Loucy (cell line): ENCODE data around the gene FAM117A.

Experiments
- H2AFZ ChIP-seq: fragments of 200-600 bp; sonication (generic); 2 replicates; pipeline ENCODE4 v1.6.0; 2016; ENCODE audit warnings: antibody characterized with exemption, mild to moderate bottlenecking, low read length, moderate library complexity
- H3F3A ChIP-seq: fragments of 200-600 bp; 2 replicates; pipeline ENCODE4 v1.6.0; 2016; ENCODE audit warnings: antibody characterized with exemption, low read depth, mild to moderate bottlenecking
- H3K27me3 ChIP-seq: fragments of 200-600 bp; sonication (generic); 2 replicates; pipeline ENCODE4 v1.6.1; 2014; ENCODE audit warnings: low read length, mild to moderate bottlenecking; ENCODE audit not compliant: insufficient read depth, poor library complexity, severe bottlenecking
- H3K36me3 ChIP-seq: fragments of 200-600 bp; sonication (generic); 2 replicates; pipeline ENCODE4 v1.6.1; 2016; ENCODE audit warnings: low read length; ENCODE audit not compliant: insufficient read depth
- H3K4me1 ChIP-seq: fragments of 200-600 bp; sonication (generic); 2 replicates; pipeline ENCODE4 v1.5.1; 2014; ENCODE audit warnings: low read length, mild to moderate bottlenecking; ENCODE audit not compliant: insufficient read depth, poor library complexity, severe bottlenecking
- H3K4me2 ChIP-seq: fragments of 200-600 bp; sonication (generic); 2 replicates; pipeline ENCODE4 v1.6.0; 2014; ENCODE audit warnings: antibody characterized with exemption, low read length, low read depth, mild to moderate bottlenecking; ENCODE audit not compliant: poor library complexity, severe bottlenecking
- H3K4me3 ChIP-seq: fragments of 200-600 bp; sonication (generic); 2 replicates; pipeline ENCODE4 v1.5.1; 2014; ENCODE audit warnings: low read length, mild to moderate bottlenecking, mixed read lengths; ENCODE audit not compliant: poor library complexity, severe bottlenecking
- H3K79me2 ChIP-seq: fragments of 200-600 bp; sonication (generic); 2 replicates; pipeline ENCODE4 v1.6.1; 2014; ENCODE audit warnings: low read length; ENCODE audit not compliant: insufficient read depth
- H3K9ac ChIP-seq: fragments of 200-600 bp; sonication (generic); 2 replicates; pipeline ENCODE4 v1.6.0; 2014; ENCODE audit warnings: mild to moderate bottlenecking, low read depth, low read length, moderate library complexity; ENCODE audit not compliant: poor library complexity, severe bottlenecking
- H3K9me2 ChIP-seq: fragments of 200-600 bp; sonication (generic); replicated peaks from 2 replicates; pipeline ENCODE4 v1.6.1; 2016; ENCODE audit warnings: low read depth, low read length, mixed read lengths
- H3K9me3 ChIP-seq: fragments of 200-600 bp; sonication (generic); 2 replicates; pipeline ENCODE4 v1.6.1; 2014; ENCODE audit warnings: mild to moderate bottlenecking, antibody characterized with exemption, low read length, low read depth; ENCODE audit not compliant: insufficient read depth
- H4K20me1 ChIP-seq: fragments of 200-600 bp; sonication (generic); 2 replicates; pipeline ENCODE4 v1.6.0; 2014; ENCODE audit warnings: antibody characterized with exemption, low read length, mild to moderate bottlenecking; ENCODE audit not compliant: insufficient read depth, poor library complexity, severe bottlenecking
- CTCF ChIP-seq: fragments of 200-600 bp; sonication (generic); conservative IDR thresholded peaks from 2 replicates; pipeline ENCODE4 v1.5.1; 2014; ENCODE audit warnings: mild to moderate bottlenecking, antibody characterized with exemption, low read length
- EZH2phosphoT487 ChIP-seq: fragments of 200-600 bp; IDR thresholded peaks from 2 replicates; pipeline ENCODE4 v1.6.1; 2018; ENCODE audit warnings: antibody characterized with exemption, mild to moderate bottlenecking, moderate library complexity, borderline replicate concordance

The FAM117A gene

GRCh38 chr17:49798182-49798581 lies 34.3 kb upstream of the FAM117A start:
- H3K9me2 ChIP-seq: no peaks in the 10 kb centered on the region
- peaks cover 86% of the 10 kb centered on the region for H3K36me3 ChIP-seq
- H3K9ac ChIP-seq: no peak overlapping the region
- H4K20me1 ChIP-seq: peaks cover 60% of the 10 kb centered on the region
- no peaks in the 10 kb centered on the region for H3F3A ChIP-seq
- no peak overlapping the region for H2AFZ ChIP-seq
- H3K4me1 ChIP-seq: peaks cover 40% of the 10 kb centered on the region
- H3K27me3 ChIP-seq: no peaks in the 10 kb centered on the region
- H3K4me3 ChIP-seq: no peak overlapping the region
- TF ChIP-seq CTCF: no peak
- TF ChIP-seq EZH2phosphoT487: no peak
- H3K4me2 ChIP-seq: peak overlapping the region; percentile 31
- H3K79me2 ChIP-seq: peaks cover 98% of the 10 kb centered on the region
- H3K9me3 ChIP-seq: no peaks in the 10 kb centered on the region

DNA sequence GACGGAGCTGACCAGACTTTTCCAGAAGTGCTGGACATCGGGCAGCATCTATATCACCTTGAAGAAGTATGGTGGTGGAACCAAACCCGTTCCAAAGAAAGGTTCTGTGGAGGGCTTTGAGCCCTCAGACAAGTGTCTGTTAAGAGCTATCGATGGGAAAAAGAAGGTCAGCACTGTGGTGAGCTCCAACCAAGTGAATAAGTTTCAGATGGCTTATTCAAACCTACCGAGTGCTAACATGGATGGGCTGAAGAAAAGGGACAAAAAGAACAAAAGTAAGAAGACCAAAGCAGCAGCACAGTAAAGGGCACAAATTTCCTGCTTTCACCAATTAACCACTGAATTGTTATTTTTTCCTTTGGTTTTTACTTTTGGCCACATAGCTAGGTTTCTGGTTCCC lies 31.4 kb upstream of the FAM117A start:
- H4K20me1 ChIP-seq: peaks cover 68% of the 10 kb centered on the region

GRCh38 chr17:49793309-49793708 lies 29.4 kb upstream of the FAM117A start:
- no peak for TF ChIP-seq CTCF
- no peak for TF ChIP-seq EZH2phosphoT487
- H3K27me3 ChIP-seq: no peaks in the 10 kb centered on the region
- peak overlapping the region; percentile 39 for H3K4me3 ChIP-seq
- peaks cover 68% of the 10 kb centered on the region for H3K4me1 ChIP-seq
- peaks cover 78% of the 10 kb centered on the region for H4K20me1 ChIP-seq
- H3K4me2 ChIP-seq: peak overlapping the region; percentile 95
- H3K9me2 ChIP-seq: no peaks in the 10 kb centered on the region
- peaks cover 92% of the 10 kb centered on the region for H3K79me2 ChIP-seq
- H2AFZ ChIP-seq: no peak overlapping the region
- H3F3A ChIP-seq: no peaks in the 10 kb centered on the region
- peaks cover 62% of the 10 kb centered on the region for H3K36me3 ChIP-seq
- H3K9ac ChIP-seq: peak overlapping the region; percentile 22
- H3K9me3 ChIP-seq: no peaks in the 10 kb centered on the region

More for the DNA sequence above, 31.4 kb upstream of the FAM117A start:
- no peak overlapping the region for H2AFZ ChIP-seq
- peak overlapping the region; percentile 33 for H3K4me2 ChIP-seq
- no peaks in the 10 kb centered on the region for H3K9me3 ChIP-seq
- no peaks in the 10 kb centered on the region for H3K27me3 ChIP-seq
- H3K9me2 ChIP-seq: no peaks in the 10 kb centered on the region
- H3K4me3 ChIP-seq: peak overlapping the region; percentile 39
- TF ChIP-seq CTCF (no peak), EZH2phosphoT487 (no peak)
- peak overlapping the region; percentile 8 for H3K9ac ChIP-seq
- H3K36me3 ChIP-seq: peaks cover 80% of the 10 kb centered on the region
- no peaks in the 10 kb centered on the region for H3F3A ChIP-seq
- peaks cover 63% of the 10 kb centered on the region for H3K4me1 ChIP-seq
- peaks cover 99% of the 10 kb centered on the region for H3K79me2 ChIP-seq
